OCI-M2 (cell line): ENCODE results near the gene STX1B.
A peak's percentile ranks its signal among the peaks of the same experiment; 100 is the strongest.
"Not testable (repeated sequence)": the region's sequence is repeated elsewhere in the genome, so short reads cannot be mapped to it uniquely, and the experiment has no call there.

ENCODE experiments used
- DNase-seq: peaks from one replicate; lab custom pipeline; 2025; ENCODE audit not compliant: unreplicated experiment; lab: John Stamatoyannopoulos, UW

STX1B gene

DNA sequence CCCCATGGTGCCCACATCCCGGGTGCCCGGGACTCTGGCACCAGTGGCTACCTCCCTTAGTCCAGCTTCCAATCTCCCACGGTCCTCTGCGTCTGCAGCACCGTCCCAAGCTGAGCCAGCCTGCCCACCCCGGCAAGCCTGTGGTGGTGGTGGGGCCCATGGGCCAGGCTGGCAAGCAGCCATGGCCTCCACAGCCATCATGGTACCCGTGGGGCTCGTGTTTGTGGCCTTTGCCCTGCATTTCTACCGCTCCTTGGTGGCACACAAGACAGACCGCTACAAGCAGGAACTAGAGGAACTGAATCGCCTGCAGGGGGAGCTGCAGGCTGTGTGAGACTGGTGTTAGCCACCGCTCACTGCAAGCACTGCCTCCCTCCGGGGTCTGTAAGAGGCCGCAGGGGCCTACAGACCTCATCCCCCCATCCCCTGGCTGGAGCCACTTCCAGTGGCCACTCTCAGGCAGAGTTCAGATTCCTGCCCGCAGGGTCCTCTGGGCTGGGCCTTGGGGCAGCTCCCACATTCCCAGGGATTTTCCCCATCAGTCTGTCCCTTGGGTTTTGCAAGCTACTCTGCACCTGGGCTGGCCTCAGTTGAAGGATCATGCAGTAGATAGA is 56.8 kb downstream of the STX1B start:
- peak; percentile 49 for DNase-seq

DNA sequence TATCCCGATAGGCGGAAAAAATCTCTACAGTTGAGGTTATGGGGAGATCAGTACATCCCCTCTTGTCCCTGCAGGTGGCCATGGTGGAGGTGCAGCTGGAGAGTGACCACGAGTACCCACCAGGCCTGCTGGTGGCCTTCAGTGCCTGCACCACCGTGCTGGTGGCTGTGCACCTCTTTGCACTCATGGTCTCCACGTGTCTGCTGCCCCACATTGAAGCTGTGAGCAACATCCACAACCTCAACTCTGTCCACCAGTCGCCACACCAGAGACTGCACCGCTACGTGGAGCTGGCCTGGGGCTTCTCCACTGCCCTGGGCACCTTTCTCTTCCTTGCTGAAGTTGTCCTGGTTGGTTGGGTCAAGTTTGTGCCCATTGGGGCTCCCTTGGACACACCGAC is 57.3 kb downstream of the STX1B start:
- DNase-seq, result no peak

DNA sequence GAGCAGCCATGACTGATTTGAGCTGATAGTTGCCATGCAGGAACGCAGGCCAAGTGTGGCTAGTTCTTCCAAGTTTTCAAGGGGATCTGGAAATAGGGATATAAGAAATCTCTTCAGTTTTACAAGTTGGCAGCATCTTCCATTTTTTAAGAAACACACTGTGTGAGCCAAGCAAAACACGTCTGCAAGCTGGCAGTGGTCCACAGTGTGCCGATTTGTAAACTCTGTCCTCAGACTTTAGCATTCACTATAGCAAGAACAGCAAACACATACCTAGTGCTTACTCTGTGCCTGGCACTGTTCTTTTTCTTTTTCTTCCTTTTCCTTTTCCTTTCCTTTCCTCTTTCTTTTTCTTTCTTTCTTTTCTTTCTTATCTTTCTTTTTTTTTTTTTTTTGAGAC is 58.7 kb downstream of the STX1B start:
- DNase-seq, result no peak

DNA sequence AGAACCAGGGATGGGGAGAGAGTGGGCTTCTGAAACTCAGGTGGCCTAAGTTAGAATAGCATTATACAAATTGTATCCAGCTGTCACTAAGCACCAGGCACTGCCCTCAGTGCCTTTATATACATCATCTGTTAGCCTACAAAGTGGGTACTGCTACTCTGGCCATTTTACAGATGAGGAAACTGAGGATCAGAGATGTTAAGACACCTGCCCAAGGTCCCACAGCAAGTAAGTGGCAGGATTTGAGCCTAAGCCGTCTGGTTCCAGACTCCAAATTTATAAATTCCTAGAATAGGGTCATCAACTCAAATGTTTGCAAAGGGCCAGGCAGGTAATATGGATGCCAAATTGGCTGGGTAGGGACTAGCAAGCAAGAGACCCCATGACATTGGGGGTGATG is 59.2 kb downstream of the STX1B start:
- no peak for DNase-seq

DNA sequence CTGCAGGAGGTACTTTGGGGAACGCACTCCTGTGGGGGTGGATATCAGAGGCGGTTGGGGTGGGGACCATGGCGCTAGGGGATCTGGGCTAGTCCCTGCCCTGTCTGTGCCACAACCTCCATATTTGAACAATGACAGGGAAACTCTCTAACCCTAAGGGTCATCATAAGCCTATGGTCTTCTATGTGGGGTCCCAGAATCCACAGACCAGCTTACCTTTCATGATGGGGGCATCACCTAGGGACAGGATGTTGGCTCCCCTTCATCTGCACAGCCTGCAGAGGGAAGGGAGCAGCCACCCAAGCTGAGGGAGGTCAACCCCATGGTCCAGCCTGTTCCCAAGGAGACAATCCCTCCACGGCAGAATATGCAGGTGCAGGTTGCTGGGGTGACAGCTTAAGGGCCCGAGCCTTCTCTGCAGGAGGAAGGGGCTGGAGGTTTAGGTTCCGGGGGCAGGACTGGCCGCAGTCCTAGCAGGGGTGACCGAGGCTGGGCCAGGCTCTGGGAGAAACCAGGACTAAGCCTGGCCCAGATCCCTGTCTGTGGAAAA is 59.8 kb downstream of the STX1B start:
- no peak for DNase-seq

DNA sequence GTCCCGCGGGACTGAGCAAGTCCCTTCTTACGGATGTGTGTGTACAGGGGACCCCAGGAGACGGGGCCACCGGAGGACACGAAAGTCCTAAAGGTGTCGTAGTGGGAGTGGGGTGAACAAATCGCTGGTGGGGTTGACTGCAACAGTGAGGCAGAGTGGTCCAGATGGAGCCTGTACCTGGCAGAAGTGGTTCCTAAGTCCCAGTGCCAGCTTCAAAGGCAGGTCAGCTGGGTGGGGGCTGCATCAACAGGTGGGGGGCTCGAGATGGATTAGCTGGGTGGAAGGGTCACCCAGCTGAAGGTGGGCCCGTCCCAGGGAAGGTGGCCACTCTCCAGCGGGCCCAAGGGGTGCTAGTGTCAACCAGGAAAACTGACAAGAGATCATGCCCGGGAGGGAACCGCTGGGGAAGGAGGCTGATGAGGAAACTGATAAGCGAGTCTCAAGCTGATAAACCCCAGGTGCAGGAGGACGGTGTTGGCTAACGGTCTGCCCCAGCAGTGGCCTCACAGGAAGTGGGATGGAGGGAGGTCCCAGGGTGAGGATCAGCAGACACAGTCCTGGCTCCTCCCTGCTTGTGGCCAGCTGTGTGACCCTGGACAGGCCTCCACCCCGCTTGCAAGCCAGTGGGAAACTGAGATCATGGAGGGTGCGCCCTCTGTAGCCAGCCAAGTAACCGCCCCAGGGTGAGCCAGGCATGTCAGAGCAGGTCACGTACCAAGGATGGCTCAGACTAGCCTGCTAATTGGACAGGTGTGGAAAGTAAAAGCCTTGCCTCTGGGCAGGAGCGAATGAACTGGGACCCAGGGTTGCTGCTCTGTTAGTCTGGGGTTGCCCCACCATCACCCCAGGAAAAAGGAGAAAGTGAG is 60.6 kb downstream of the STX1B start:
- no peak for DNase-seq

DNA sequence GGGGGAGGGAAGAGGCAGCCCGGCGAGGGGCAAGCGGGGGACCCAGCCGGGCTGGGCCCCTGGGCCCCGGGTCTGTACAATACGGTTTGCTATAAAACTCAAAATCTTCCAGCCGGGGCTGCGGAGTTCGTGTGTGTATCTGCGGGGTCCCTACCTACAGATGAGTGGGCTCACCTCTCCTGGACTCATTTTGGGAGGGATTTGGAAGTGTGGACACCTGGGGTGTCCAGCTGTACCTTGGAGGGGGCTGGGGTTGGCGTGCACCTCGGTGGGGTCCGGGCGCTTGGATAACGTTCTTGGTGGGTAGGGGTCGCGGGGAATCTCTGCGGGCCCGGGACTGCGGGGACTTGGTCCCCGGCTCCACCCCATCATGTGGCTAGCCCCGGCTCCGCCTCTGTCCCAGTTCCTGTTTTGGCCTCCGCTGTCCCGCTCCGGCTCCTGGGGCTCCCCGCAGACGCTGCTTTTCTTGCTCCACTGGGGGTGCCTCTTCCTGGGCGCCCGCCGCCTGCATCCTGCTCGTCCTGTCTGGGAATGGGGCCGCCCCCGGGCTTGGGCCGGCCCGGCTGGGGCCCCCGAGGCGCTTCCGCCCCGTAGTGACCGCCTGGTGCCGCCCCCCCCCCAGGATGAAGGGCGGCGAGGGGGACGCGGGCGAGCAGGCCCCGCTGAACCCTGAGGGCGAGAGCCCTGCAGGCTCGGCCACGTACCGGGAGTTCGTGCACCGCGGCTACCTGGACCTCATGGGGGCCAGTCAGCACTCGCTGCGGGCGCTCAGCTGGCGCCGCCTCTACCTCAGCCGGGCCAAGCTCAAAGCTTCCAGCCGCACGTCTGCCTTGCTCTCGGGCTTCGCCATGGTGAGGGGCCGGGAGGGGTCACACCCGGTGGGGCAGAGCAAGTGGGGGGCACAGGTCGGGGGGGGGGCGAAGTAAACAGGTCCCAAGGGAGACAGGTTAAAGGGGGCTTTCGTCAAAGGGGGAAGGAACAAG is 61.5 kb downstream of the STX1B start, which contains the start of gene ORAI3:
ORAI3 (plus strand) TSS at position 402 of the 983 bp plus-strand sequence; CDS start at position 624, 222 bp downstream.
- no peak for DNase-seq

DNA sequence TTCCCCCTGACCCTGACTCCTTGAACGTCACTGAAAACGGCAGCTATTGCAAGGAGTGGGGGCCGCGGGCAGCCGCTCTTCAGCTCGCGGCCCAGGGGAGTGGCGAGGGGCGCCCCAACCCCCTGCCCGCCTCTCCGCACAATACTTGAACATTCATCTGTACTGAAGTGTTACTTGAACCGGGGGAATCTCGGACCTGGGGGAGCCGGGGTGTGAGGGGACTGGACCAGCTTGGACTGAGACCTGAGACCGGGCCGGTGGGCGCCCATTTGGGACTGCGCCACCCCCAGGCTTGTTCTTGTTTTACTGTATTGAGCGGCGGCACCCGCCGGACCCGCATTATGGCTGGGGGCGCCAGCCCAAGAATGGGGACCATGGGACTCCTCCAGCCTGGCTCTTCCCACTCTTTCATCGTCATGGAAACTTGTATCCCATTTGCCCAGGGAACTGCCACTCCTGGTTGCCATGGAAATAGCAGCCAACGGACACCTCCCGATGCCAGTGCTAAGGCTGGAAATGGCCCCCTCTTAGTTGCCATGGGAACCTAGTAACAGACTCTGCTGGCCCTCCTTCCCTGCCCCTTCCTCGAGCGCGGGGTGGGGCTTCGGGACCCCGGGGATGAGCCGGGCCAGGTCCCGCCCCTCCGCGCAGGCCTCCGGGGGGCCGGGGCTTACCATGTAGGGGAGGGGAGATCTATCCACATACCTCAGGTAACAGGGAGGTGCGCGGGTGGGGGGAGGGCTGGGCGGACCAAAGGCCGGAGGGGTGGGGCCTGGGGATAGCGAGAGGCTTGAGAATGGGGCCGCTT is 62.4 kb downstream of the STX1B start:
- no peak for DNase-seq

DNA sequence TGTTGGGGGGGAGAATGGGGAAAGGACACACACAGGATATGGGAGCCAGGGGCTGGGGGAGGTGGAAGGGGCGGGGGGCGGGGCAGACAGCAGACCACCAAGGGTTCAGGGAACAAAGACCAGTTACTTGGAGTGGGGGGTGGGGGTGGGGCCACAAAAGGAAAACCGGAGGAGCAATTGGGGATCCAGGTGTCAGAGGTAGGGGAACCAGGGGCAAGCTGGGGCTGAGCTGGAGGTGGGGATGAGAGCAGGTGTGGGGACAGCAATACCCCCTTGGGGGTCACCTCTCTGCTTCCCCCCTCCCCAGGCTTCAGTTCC is 62.9 kb downstream of the STX1B start:
- DNase-seq, result no peak

DNA sequence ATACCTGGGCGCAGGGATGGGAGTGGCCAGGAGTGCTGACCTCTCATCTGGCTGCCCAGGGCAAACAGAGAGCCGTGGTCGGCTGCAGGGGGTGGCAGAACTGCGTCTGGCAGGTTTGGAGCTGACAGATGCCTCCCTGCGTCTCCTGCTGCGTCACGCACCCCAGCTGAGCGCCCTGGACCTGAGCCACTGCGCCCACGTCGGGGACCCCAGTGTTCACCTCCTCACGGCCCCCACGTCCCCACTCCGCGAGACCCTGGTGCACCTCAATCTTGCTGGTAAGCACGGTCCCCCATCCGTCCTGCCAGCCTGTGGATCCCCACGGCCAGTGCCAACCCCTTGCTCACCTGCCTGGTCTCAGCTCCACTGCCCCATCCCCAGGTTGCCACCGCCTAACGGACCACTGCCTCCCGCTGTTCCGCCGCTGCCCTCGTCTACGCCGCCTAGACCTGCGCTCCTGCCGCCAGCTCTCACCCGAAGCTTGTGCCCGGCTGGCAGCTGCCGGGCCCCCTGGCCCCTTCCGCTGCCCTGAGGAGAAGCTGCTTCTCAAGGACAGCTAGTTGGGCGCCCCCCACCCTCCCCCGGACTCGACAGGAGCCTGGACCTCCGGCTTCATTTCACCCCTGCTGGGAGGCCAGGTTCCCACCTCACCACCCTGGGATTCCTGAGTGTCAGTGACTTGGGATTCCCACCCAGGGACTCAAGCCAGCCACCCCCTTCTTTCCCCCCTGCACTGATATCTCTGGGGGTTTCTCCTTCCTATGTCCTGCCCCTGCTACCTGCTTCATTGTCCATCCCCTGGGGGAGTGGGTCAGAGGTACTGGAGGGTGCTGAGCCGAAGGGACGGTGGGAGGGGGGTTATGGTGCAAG is 63.5 kb downstream of the STX1B start:
- DNase-seq, result no peak

DNA sequence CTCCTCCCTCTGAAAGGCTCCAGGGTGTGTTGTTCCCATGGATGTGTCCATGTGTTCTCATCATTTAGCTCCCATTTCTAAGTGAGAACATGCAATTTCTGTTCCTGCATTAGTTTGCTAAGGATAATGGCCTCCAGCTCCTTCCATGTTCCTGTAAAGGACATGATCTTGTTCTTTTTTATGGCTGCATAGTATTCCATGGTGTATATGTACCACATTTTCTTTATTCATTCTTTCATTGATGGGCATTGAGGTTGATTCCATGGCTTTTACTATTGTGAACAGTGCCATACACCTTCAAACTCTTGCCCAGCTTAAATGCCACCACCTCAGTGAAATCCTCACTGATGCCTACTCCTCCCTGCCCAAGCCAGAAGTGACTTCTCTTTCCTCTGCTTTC is 66.1 kb downstream of the STX1B start:
- no peak for DNase-seq

DNA sequence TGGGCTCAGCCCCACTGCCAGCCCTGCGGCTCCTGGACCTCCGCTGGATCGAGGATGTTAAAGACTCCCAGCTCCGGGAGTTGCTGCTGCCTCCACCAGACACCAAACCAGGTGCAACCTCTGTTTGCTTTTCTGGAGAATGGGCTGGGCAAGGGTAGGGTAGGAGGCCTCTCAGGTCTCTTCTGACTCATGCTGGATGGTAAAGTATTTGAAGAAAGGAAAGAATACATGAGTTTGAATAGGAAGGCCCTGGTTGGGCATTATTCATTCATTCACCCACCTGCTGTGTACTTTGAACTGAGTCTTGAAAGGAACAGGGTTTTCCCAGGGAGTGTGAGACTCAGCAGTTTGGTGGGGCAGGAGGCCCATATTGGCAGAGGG is 68.0 kb downstream of the STX1B start:
- DNase-seq, result no peak

DNA sequence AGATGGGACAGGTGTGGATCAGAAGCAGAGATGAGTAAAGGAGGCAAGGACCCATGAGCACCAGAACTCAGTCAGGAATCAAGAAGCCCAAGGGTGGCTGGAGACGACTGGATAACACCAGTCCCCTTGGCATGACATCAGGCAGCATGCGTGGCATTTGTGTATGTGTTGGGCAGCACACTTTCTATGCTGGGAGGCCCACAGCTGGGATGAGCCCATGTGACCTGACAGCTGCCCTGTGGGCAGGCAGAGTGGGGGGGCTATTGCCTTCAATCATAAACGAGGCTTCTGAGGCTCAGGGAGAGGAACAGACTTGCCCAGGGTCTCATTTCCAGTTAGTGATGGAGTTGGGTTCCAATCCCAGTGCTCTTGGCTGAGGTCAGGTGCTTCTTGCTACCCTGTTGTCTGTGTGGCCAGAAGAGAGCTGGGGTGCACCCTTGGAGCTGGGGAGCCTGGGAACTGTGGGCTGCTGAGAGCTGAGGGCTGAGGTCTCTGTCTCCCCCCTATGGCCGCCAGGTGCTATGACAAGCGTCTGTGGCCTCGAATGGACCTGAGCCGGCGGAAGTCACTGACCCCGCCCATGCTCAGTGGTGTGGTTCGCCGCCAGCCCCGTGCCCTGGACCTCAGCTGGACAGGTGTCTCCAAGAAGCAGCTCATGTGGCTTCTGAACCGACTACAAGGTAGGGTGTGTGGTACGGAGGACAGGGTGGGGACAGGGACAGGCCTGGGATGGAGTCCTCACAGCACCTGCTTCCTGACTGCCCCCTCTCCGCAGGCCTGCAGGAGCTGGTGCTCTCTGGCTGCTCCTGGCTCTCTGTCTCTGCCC is 68.6 kb downstream of the STX1B start:
- DNase-seq, result no peak

DNA sequence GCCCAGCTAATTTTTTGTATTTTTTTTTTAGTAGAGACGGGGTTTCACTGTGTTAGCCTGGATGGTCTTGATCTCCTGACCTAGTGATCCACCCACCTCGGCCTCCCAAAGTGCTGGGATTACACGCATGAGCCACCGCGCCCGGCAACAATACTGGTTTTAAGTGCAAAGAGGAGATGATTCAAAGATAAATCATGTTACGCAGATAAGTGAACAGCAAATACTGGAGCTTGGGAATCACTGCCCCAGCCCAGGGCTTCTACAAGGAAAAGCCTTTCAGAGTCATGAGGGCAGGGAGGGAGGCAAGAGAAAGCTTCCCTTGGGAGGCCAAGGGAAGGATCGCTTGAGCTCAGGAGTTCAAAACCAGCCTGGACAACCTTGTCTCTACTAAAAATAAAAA is 70.9 kb downstream of the STX1B start:
- DNase-seq, result not testable (repeated sequence)
